Tibial nerve (tissue), 4 donors: ENCODE results near the gene TBC1D4. TPM values are rescaled to one million over a fixed set of nuclear protein-coding genes. Genes with fewer than 3 reads are reported as not detected.

Source experiments
- DNase-seq, 2 donors: peaks; one replicate each; pipeline ENCODE4 v3.0.0-alpha.2; 2019; ENCODE audit warnings: low spot score in 2 of 2
- H3K27ac ChIP-seq, 4 donors: fragments of 200-600 bp; sonication (generic) in 3 of 4; one replicate each; pipeline ENCODE4 v1.5.1; 2017 to 2019; ENCODE audit warnings: mild to moderate bottlenecking in 1 of 4
- H3K27me3 ChIP-seq, 2 donors: fragments of 200-600 bp; sonication (generic) in 1 of 2; one replicate each; pipeline versions ENCODE4 v1.5.1 to v1.6.0; 2017 to 2019
- H3K36me3 ChIP-seq, 3 donors: fragments of 200-600 bp; sonication (generic); one replicate each; pipeline ENCODE4 v1.5.1; 2018 to 2019
- H3K4me1 ChIP-seq, 4 donors: fragments of 200-600 bp; sonication (generic) in 3 of 4; one replicate each; pipeline ENCODE4 v1.5.1; 2017 to 2019
- H3K4me3 ChIP-seq, 4 donors: fragments of 200-600 bp; sonication (generic) in 3 of 4; one replicate each; pipeline ENCODE4 v1.5.1; 2017 to 2019; ENCODE audit warnings: mild to moderate bottlenecking in 1 of 4, moderate library complexity in 1 of 4
- H3K9me3 ChIP-seq, 4 donors: fragments of 200-600 bp; sonication (generic) in 3 of 4; one replicate each; pipeline ENCODE4 v1.5.1; 2017 to 2019
- EP300 ChIP-seq, 2 donors: sonication (generic); formaldehyde crosslinking; IDR thresholded peaks; one replicate each; pipeline ENCODE4 v1.6.1; 2017; ENCODE audit warnings: antibody characterized with exemption in 2 of 2, mild to moderate bottlenecking in 1 of 2
- POLR2A ChIP-seq, 2 donors: fragments of 450-650 bp; IDR thresholded peaks; one replicate each; pipeline ENCODE4 v1.6.1; 2017; ENCODE audit warnings: antibody characterized with exemption in 2 of 2, mild to moderate bottlenecking in 2 of 2, moderate library complexity in 2 of 2
- WGBS, 2 donors: methylation state at CpG; one replicate each; pipeline ENCODE4 v1.1.5; 2018; 5-methylcytosine and 5-hydroxymethylcytosine counted together
- total RNA-seq, 4 donors: library from RNA; depleted of rRNA; stranded (reverse); fragments of >200 nt; gene quantifications; one replicate each; pipeline ENCODE4 v1.1.0, GENCODE V29; 2016
- TF ChIP-seq, protein P1 (sequence below), 5 experiments: fragments of 200-600 bp in 3 of 5; fragments of 450-650 bp in 2 of 5; sonication (generic) in 3 of 5; IDR thresholded peaks; one replicate each; pipeline ENCODE4 v1.5.1; 2016 to 2019; ENCODE audit warnings: antibody characterized with exemption in 5 of 5, mild to moderate bottlenecking in 3 of 5, moderate library complexity in 2 of 5

Gene TBC1D4
- total RNA-seq, 4 donors from 2014 or later, result 17.7 to 45.4 (median 33.4) TPM

DNA sequence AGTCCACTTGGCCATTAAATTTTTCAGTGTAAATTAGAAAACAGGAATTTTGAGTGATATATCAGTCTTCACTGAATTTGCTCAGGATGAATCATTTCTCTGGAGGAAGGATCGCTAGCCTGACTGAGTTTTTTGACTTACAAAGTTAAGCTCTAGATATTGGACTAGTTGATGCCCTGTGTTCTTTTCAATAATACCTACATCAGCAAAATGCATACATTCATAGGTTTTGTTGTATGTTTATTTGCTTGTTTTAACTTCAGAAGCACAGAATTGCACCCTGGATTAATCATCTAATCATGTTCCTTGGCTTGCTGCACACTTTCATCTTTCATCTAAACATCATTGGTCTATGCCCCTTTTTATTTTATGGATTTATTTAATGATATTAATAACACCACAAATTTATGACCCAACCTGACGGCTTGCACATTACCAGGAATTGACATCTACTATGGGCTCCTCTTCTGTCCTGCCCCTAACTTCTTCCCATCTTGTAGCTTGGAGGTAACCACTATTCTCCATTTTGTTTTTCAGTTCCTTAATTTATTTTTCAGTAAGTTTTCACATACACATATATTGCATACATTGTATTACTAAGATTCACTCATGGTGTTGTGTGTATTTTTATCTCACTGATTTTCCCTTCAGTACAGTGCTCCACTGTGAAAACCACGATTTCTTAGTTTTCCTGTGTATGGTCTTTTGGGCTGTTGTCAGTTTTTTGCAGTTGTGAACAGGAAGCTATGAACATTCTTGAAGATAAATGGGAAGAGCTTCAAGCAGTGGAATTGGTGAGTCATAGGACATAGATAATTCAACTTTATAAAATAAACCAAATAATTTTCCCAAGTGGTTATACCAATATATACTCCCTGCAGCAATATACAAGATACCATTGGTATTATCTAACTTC lies 32.4 kb upstream of the TBC1D4 start:
- no peaks in the 10 kb centered on the region for H3K27me3 ChIP-seq
- TF ChIP-seq, protein P1, sequence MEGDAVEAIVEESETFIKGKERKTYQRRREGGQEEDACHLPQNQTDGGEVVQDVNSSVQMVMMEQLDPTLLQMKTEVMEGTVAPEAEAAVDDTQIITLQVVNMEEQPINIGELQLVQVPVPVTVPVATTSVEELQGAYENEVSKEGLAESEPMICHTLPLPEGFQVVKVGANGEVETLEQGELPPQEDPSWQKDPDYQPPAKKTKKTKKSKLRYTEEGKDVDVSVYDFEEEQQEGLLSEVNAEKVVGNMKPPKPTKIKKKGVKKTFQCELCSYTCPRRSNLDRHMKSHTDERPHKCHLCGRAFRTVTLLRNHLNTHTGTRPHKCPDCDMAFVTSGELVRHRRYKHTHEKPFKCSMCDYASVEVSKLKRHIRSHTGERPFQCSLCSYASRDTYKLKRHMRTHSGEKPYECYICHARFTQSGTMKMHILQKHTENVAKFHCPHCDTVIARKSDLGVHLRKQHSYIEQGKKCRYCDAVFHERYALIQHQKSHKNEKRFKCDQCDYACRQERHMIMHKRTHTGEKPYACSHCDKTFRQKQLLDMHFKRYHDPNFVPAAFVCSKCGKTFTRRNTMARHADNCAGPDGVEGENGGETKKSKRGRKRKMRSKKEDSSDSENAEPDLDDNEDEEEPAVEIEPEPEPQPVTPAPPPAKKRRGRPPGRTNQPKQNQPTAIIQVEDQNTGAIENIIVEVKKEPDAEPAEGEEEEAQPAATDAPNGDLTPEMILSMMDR (IDR thresholded peaks at IDR 0.05), result no peak
- TF ChIP-seq POLR2A (IDR thresholded peaks at IDR 0.05) (no peak), EP300 (IDR thresholded peaks at IDR 0.05) (no peak)
- H3K9me3 ChIP-seq, result no peaks in the 10 kb centered on the region
- no peak overlapping the region for H3K27ac ChIP-seq
- H3K4me1 ChIP-seq, result no peaks in the 10 kb centered on the region
- no peak for DNase-seq
- H3K4me3 ChIP-seq, result no peak overlapping the region
- 83 to 87% methylated on average over 3 of the region's 3 CpGs for WGBS, 2 donors
- H3K36me3 ChIP-seq, result no peaks in the 10 kb centered on the region

DNA sequence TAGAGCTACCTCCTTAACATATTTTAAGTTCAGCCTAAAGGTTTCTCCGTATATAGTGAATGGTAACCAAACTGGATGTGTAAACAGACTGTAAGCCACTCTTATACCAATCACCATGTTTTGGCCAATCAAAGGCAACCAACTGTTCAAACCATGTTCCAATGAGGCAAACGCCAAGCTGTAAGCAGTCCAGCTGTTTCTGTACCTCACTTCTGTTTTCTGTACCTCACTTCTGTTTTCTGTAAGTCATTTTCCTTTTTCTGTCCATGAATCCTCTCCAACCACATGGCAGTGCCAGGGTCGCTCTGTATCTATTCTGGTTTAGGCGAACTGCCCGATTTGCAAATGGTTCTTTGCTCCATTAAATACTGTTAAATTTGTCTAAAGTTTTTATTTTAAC lies 31.3 kb upstream of the TBC1D4 start:
- Histone ChIP-seq H3K36me3 (no peaks in the 10 kb centered on the region), H3K4me1 (no peaks in the 10 kb centered on the region), H3K27me3 (no peaks in the 10 kb centered on the region), H3K9me3 (no peaks in the 10 kb centered on the region), H3K4me3 (no peak overlapping the region), H3K27ac (no peak overlapping the region)
- TF ChIP-seq EP300 (IDR thresholded peaks at IDR 0.05) (no peak), POLR2A (IDR thresholded peaks at IDR 0.05) (no peak)
- TF ChIP-seq, protein P1 (IDR thresholded peaks at IDR 0.05), result no peak
- no peak for DNase-seq
- 80 to 91% methylated on average over 5 of the region's 5 CpGs for WGBS, 2 donors

DNA sequence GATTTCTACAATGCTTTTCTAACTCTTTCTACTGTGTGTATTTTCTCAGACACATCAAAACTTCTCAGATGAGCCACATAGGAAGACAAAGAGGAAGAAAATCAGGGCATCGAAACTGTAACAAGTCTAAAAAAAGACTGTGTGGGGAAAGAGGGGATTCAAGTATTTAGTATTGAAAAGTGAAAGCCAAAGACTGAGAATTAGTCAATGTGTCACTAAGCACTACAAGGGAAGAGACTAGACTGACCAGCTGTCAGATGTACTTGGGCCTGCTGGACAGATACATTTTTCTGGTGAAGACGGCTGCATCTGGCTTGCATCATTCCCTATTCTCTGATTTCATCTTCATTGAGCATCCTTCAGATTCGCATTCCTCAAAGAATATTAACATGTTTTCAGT lies 30.3 kb upstream of the TBC1D4 start:
- H3K4me3 ChIP-seq, result no peak overlapping the region
- H3K9me3 ChIP-seq, result no peaks in the 10 kb centered on the region
- TF ChIP-seq EP300 (IDR thresholded peaks at IDR 0.05), result no peak
- no peak for TF ChIP-seq POLR2A (IDR thresholded peaks at IDR 0.05)
- TF ChIP-seq, protein P1 (IDR thresholded peaks at IDR 0.05), result no peak
- H3K4me1 ChIP-seq, result no peaks in the 10 kb centered on the region
- 76 to 78% methylated on average over 3 of the region's 3 CpGs for WGBS, 2 donors
- no peaks in the 10 kb centered on the region for H3K36me3 ChIP-seq
- H3K27me3 ChIP-seq, result no peaks in the 10 kb centered on the region
- no peak for DNase-seq
- no peak overlapping the region for H3K27ac ChIP-seq

DNA sequence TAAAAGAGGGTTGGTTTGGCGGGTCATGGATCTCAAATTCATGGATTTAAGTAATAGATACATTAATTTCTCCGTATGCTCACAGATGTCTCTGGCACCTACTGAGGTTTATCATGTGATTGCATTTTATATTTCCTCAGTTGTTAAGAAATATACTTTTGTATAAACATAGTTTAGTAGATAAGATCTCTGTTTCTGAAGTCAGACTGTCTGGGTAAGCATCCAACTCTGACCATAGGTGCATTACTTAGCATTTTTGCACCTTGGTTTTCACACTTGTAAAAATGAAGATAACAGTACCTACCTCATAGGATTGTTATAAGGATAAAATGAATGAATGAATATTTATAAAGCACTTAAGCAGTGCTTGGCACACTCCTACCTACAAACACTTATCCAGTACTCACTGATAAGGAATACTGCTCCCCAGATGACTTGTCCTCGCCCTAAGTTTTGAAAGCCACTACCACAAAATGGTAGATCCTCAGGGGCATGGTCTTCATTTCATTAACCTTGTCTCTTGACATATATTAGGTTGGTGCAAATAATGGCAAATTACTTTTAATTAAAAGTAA lies 29.2 kb upstream of the TBC1D4 start:
- WGBS, 2 donors, result 91 to 94% methylated on average over 3 of the region's 3 CpGs
- no peaks in the 10 kb centered on the region for H3K9me3 ChIP-seq
- TF ChIP-seq, protein P1 (IDR thresholded peaks at IDR 0.05), result no peak
- H3K4me1 ChIP-seq, result no peaks in the 10 kb centered on the region
- H3K4me3 ChIP-seq, result no peak overlapping the region
- no peaks in the 10 kb centered on the region for H3K27me3 ChIP-seq
- H3K36me3 ChIP-seq, result no peaks in the 10 kb centered on the region
- no peak for DNase-seq
- H3K27ac ChIP-seq, result no peak overlapping the region

- Histone ChIP-seq H3K36me3 (no peaks in the 10 kb centered on the region), H3K9me3 (no peaks in the 10 kb centered on the region), H3K27ac (no peak overlapping the region), H3K4me3 (no peak overlapping the region), H3K4me1 (no peaks in the 10 kb centered on the region), H3K27me3 (no peaks in the 10 kb centered on the region)
- TF ChIP-seq, protein P1 (IDR thresholded peaks at IDR 0.05), result no peak
- TF ChIP-seq POLR2A (IDR thresholded peaks at IDR 0.05) (no peak), EP300 (IDR thresholded peaks at IDR 0.05) (no peak)
- no peak for DNase-seq
- WGBS, 2 donors, result 93 to 94% methylated on average over 6 of the region's 6 CpGs
These were observed 26.1 kb upstream of the TBC1D4 start for GRCh38 chr13:75508002-75508548.
